Cardiac fibroblast (primary cell): ENCODE measurements around the gene GXYLT2.

Experiments used
- DNase-seq, 2 donors: peaks; one replicate each; pipeline versions ENCODE4 v3.0.0 to v3.0.0-alpha.2; 2010; ENCODE audit warnings: low read depth in 2 of 2
- H3K4me3 ChIP-seq, 2 donors: replicated peaks in 1 of 2; 1 replicate in 1 of 2; 2 replicates in 1 of 2; pipeline ENCODE4 v1.5.1; 2011; ENCODE audit warnings: low read depth in 2 of 2, low read length in 2 of 2, mild to moderate bottlenecking in 2 of 2, moderate library complexity in 1 of 2
- TF ChIP-seq, protein P1 (sequence below): IDR thresholded peaks from one replicate; pipeline ENCODE4 v1.5.1; 2011; ENCODE audit warnings: low read depth, mild to moderate bottlenecking, low read length, inconsistent platforms

Gene GXYLT2

GRCh38 chr3:72932416-72932815, 44.6 kb downstream of the GXYLT2 start:
- TF ChIP-seq, protein P1, sequence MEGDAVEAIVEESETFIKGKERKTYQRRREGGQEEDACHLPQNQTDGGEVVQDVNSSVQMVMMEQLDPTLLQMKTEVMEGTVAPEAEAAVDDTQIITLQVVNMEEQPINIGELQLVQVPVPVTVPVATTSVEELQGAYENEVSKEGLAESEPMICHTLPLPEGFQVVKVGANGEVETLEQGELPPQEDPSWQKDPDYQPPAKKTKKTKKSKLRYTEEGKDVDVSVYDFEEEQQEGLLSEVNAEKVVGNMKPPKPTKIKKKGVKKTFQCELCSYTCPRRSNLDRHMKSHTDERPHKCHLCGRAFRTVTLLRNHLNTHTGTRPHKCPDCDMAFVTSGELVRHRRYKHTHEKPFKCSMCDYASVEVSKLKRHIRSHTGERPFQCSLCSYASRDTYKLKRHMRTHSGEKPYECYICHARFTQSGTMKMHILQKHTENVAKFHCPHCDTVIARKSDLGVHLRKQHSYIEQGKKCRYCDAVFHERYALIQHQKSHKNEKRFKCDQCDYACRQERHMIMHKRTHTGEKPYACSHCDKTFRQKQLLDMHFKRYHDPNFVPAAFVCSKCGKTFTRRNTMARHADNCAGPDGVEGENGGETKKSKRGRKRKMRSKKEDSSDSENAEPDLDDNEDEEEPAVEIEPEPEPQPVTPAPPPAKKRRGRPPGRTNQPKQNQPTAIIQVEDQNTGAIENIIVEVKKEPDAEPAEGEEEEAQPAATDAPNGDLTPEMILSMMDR, result no peak
- no peak for DNase-seq

DNA sequence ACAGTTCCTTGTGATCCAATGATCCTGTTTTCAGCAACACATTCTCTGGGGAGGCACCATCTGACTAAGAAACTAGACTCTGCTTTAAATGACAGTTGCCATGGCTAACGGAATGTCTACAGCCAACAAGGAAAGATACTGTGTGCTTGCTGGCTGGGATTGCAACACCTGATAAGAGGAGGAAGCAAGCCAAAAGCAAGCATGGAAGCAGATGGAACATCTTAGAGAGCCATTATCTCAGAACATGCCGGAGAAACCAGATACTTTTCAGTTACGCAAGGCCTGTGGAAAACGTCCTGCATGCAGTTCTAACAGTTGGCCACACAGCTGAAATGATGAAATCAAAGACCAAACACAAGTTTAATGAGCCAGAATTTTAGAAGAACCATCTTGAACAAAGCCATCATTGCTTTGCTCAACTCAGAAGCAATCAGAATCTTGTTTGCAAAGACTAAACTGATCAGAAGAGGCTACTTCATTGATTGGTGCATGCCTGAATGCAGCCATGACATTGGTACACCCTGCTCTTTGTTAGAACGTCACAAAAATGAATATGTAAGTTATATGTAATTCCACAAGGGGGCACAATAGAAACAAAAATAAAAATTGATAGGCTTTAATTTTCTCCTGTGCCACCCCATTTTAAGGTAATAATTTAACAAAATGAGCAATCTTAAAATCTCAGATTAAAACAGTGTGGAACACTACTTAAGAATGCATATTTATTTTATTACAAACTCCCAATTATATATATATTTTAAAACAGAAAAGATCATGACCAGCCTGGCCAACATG, 50.8 kb downstream of the GXYLT2 start:
- peak; percentile 95 to 99 for DNase-seq
- H3K4me3 ChIP-seq, result no peak overlapping the region
- TF ChIP-seq, protein P1, result peak; percentile 69

More at GRCh38 chr3:72932416-72932815, 44.6 kb downstream of the GXYLT2 start:
- H3K4me3 ChIP-seq, result no peak overlapping the region

DNA sequence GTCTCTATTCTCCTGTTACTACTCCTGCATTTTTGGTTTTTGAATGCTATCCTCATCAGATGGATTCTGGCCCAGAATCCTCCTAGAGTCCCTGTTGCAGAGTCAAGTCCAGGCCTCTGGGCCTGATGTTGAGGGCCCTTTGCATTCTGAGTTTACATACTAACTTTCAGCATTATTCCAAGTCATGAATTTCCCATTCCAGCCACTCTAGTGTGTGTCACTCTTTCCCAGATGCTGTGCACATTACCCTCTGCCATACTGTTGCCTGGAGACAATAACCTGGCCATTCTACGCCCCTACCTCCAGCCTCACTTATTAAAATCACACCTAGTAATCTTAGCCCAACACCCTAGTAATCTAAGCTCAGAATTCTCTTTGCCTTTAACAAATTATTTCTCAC, 53.4 kb downstream of the GXYLT2 start:
- TF ChIP-seq, protein P1, result no peak
- no peak overlapping the region for H3K4me3 ChIP-seq
- DNase-seq, result no peak

DNA sequence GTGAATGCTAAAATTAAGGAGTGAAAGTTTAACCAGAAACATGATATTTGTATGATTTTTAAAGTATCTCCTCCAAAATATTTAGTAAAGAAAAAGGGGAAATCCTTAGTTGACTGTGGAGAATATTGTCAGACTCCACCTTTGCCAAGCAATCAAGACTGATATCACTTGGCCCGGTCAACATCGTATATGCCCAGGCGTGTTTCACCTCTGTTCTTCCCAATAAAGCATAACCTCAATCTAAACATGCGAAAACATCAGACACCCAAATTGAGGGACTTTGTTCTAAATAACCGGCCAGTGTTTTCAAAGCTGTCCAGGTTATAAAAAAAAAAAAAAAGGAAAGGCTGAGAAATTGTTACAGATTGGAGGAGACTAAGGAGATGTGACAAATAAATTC, 54.6 kb downstream of the GXYLT2 start:
- no peak overlapping the region for H3K4me3 ChIP-seq
- DNase-seq, result no peak
- TF ChIP-seq, protein P1, result no peak

DNA sequence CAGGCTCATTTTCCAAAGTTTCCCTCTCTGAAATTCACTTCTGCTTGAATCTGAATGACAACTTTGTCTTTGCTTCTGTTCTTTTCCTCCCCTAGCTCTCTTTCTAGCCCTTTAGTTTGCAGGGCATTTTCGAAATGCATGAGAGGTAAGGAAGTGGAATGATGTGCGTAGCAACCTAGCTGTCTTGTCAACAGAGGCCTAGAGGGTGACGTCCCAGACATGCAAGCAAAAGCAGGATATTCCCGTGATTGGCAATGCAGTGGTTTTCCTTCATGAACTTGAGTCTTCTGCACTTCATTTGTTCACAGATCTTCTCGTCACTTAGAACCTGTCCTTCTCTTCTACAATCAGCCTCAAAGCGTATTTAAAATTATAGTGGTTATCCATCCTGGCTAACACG, 56.9 kb downstream of the GXYLT2 start:
- H3K4me3 ChIP-seq, result no peak overlapping the region
- DNase-seq, result no peak
- TF ChIP-seq, protein P1, result no peak

DNA sequence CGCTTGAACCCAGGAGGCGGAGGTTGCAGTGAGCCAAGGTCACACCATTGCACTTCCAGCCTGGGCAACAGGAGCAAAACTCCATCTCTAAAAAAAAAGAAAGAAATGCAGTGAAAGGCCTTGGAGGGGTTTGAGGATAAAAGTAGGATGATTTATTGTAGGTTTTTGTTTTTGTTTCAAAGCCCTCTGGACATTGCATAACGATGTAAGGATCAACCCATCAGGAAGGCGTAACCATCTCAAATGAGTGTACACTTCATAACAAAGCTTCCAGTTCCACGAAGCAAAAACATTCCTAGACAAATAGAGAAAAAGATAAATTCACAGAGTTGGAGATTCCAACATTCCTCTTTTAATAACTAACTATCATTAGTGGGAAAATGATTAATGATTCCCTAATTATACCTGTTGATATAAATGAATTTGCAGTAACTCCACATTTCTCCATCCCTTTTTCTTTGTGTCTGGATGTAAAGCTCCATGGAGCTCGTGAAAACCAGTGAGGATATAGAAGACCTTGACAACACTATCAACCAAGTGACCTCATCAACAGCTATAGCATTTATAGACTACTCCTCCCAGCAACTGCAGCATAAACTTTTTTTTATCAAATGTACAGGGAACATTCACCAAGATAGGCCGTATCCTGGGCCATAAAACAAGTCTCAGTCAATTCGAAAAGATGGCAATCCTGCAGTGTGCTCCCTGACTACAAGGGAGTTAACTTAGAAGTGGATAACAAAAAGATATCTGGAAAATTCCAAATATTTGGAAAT, 60.1 kb downstream of the GXYLT2 start:
- DNase-seq, result no peak
- TF ChIP-seq, protein P1, result no peak

More for the DNA sequence above, 60.1 kb downstream of the GXYLT2 start:
- no peak overlapping the region for H3K4me3 ChIP-seq
